ENCODE data around the gene METAP1D. TPM values are rescaled to one million over a fixed set of nuclear protein-coding genes. Genes with fewer than 3 reads are reported as not detected.

The METAP1D gene
- total and polyA plus RNA-seq, 2 of the 4 experiments (the other 2 are of a cell fraction) = 3.4 to 5.5 TPM

DNA sequence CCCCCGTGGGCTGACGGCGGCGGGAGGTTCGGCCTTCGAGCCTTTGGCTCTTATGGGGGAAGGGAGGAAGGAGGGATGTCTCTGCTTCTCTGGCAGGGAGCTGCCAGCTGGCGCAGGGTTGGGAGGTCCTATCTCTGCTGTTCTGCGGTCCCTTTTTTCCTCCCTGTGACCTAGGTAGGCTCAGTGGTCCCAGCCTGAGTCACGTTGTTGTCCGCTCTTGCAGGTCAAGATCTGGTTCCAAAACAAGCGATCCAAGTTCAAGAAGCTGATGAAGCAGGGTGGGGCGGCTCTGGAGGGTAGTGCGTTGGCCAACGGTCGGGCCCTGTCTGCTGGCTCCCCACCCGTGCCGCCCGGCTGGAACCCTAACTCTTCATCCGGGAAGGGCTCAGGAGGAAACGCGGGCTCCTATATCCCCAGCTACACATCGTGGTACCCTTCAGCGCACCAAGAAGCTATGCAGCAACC is 88.1 kb downstream of the METAP1D start:
- dilution Hi-C loops (cut with HindIII; ENCODE audit: low sequenced_read_pairs, unreplicated experiment) = no loop called here

More for the DNA sequence above, 88.1 kb downstream of the METAP1D start:
- H3K27me3 ChIP-seq (ENCODE audit: control insufficient read depth, insufficient read depth, low read length) = peaks cover 82% of the 10 kb centered on the region
- no peak overlapping the region for H4K8ac ChIP-seq (ENCODE audit: low read depth in 2 of 2, low read length in 2 of 2)
- H3K23ac ChIP-seq (ENCODE audit: low read depth, low read length) = no peak overlapping the region
- no peak overlapping the region for H2BK15ac ChIP-seq (ENCODE audit: low read depth, low read length)
- no peak overlapping the region for H3K56ac ChIP-seq (ENCODE audit: extremely low read depth, insufficient read depth, low read length)
- H3K4me3 ChIP-seq (ENCODE audit: insufficient read depth, low read depth, low read length) = no peak overlapping the region
- no peak overlapping the region for H4K91ac ChIP-seq (ENCODE audit: insufficient read depth, low read depth, low read length)
- no peak for DNase-seq
- no peaks in the 10 kb centered on the region; the same call in 1 of the 2 replicates for H3K4me1 ChIP-seq (ENCODE audit: control insufficient read depth, insufficient read depth, low read length)
- H2BK20ac ChIP-seq (ENCODE audit: low read depth, low read length) = no peak overlapping the region
- H2AFZ ChIP-seq (replicated peaks; ENCODE audit: low read length, poor library complexity) = no peak overlapping the region
- in situ Hi-C loops (cut with MboI; ENCODE audit: low sequenced_read_pairs) (no loop called here), intact Hi-C loops (cut with micrococcal nuclease) (loop anchor here (5.0 kb wide), 1 partner anchor 91 kb away; the partner anchor contains the start of gene METAP1D)
- H3K9me1 ChIP-seq (ENCODE audit: insufficient read depth, low read length) = no peaks in the 10 kb centered on the region
- H3K79me1 ChIP-seq (ENCODE audit: low read depth in 1 of 2, low read length in 2 of 2) = no peaks in the 10 kb centered on the region
- no peak overlapping the region for H3K27ac ChIP-seq (ENCODE audit: insufficient read depth, low read length)
- ATAC-seq (ENCODE audit: low read depth) = no peak
- H4K20me1 ChIP-seq (ENCODE audit: insufficient read depth, low read length) = peaks cover 8% of the 10 kb centered on the region; the same call in 1 of the 2 replicates
- H2BK120ac ChIP-seq (ENCODE audit: low read depth, low read length) = no peak overlapping the region
- H2BK5ac ChIP-seq (ENCODE audit: low read depth, low read length, poor library complexity, severe bottlenecking) = no peak overlapping the region
- no peak overlapping the region for H4K5ac ChIP-seq (ENCODE audit: low read depth, low read length)
- no TSS peak for BruUV-seq (replicated peaks)
- H2AK9ac ChIP-seq (replicated peaks; ENCODE audit: low read depth, low read length, poor library complexity) = no peak overlapping the region
- TF ChIP-seq MAZ (IDR thresholded peaks at IDR 0.05; ENCODE audit: borderline replicate concordance, low read depth, low read length) = no peak
- TF ChIP-seq CTCF (conservative IDR thresholded peaks at IDR 0.05; ENCODE audit: low read depth, low read length) = no peak
- TF ChIP-seq SMC3 (IDR thresholded peaks at IDR 0.05; ENCODE audit: low read depth, low read length) = no peak
- no peak for TF ChIP-seq CEBPB (IDR thresholded peaks at IDR 0.05; ENCODE audit: low read depth, low read length)
- no peak for TF ChIP-seq BHLHE40 (IDR thresholded peaks at IDR 0.05; ENCODE audit: low read depth, low read length)
- TF ChIP-seq RAD21 (IDR thresholded peaks at IDR 0.05; ENCODE audit: low read length) = no peak
- no peak for TF ChIP-seq POLR2A (IDR thresholded peaks at IDR 0.05; ENCODE audit: low read depth, low read length)
- no peak for TF ChIP-seq MXI1 (IDR thresholded peaks at IDR 0.05; ENCODE audit: borderline replicate concordance, low read depth, low read length)
- TF ChIP-seq, protein P1, sequence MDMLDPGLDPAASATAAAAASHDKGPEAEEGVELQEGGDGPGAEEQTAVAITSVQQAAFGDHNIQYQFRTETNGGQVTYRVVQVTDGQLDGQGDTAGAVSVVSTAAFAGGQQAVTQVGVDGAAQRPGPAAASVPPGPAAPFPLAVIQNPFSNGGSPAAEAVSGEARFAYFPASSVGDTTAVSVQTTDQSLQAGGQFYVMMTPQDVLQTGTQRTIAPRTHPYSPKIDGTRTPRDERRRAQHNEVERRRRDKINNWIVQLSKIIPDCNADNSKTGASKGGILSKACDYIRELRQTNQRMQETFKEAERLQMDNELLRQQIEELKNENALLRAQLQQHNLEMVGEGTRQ (IDR thresholded peaks at IDR 0.05; ENCODE audit: low read depth, low read length) = no peak
- TF ChIP-seq FOS (IDR thresholded peaks at IDR 0.05; ENCODE audit: low read depth, low read length) = no peak
- TF ChIP-seq RCOR1 (IDR thresholded peaks at IDR 0.05; ENCODE audit: insufficient replicate concordance, low read length) = no peak
- TF ChIP-seq RFX5 (IDR thresholded peaks at IDR 0.05; ENCODE audit: low read depth, low read length) = no peak
- TF ChIP-seq CHD1 (IDR thresholded peaks at IDR 0.05; ENCODE audit: low read depth, low read length) = no peak
- no peak for TF ChIP-seq NFE2L2 (IDR thresholded peaks at IDR 0.05; ENCODE audit: low read depth, low read length)
- no peaks in the 10 kb centered on the region for H3K36me3 ChIP-seq (ENCODE audit: control insufficient read depth, insufficient read depth, low read length)
- 45% methylated on average over 4 of the region's 23 CpGs; no CpG with 5 or more reads in 1 of the 2 experiments for WGBS, 2 experiments (ENCODE audit: extremely low coverage in 2 of 2, insufficient read length in 1 of 2)
- H3K4ac ChIP-seq (ENCODE audit: low read depth, low read length) = no peak overlapping the region
- no peak overlapping the region for H3K14ac ChIP-seq (replicated peaks; ENCODE audit: low read depth, low read length)
- no peak overlapping the region for H3K4me2 ChIP-seq (ENCODE audit: low read depth, low read length)
- ChIA-PET CTCF (no interaction called here), POLR2A (ENCODE audit: unreplicated experiment) (no interaction called here)
- no peak overlapping the region for H2AK5ac ChIP-seq (ENCODE audit: low read depth, low read length)
- no peak overlapping the region for H3K9ac ChIP-seq (ENCODE audit: low read depth, low read length)
- H3K18ac ChIP-seq (ENCODE audit: low read depth, low read length) = no peak overlapping the region
- H3K9me3 ChIP-seq (ENCODE audit: control insufficient read depth, insufficient read depth, low read length) = peaks cover 5% of the 10 kb centered on the region; the same call in 1 of the 2 replicates
